CD14-positive monocyte (primary cell): ENCODE data around the gene ART1. TPM values are rescaled to one million over a fixed set of nuclear protein-coding genes. Genes with fewer than 3 reads are reported as not detected.

Experiments
- DNase-seq, 3 donors: peaks; one replicate each; pipeline ENCODE4 v3.0.0-alpha.2; 2011 to 2022
- H2AFZ ChIP-seq: 2 replicates; pipeline ENCODE4 v1.6.0; 2012; ENCODE audit warnings: mild to moderate bottlenecking, low read depth, low read length, inconsistent platforms; ENCODE audit not compliant: insufficient read depth, poor library complexity, severe bottlenecking
- H3K27ac ChIP-seq, 2 donors: 1 replicate in 1 of 2; 2 replicates in 1 of 2; pipeline ENCODE4 v1.5.1; 2012 to 2013; ENCODE audit warnings: low read length in 2 of 2, control low read depth in 1 of 2, inconsistent platforms in 1 of 2, low read depth in 1 of 2, mild to moderate bottlenecking in 1 of 2
- H3K27me3 ChIP-seq, 2 donors: one replicate each; pipeline versions ENCODE4 v1.6.0 to v1.6.1; 2011 to 2013; ENCODE audit warnings: low read length in 2 of 2; ENCODE audit not compliant: control insufficient read depth in 2 of 2, insufficient read depth in 2 of 2
- H3K36me3 ChIP-seq, 2 donors: replicated peaks in 1 of 2; 1 replicate in 1 of 2; 2 replicates in 1 of 2; pipeline versions ENCODE4 v1.5.1 to v1.6.1; 2012 to 2013; ENCODE audit warnings: low read length in 2 of 2, control low read depth in 1 of 2, inconsistent platforms in 1 of 2, mild to moderate bottlenecking in 1 of 2; ENCODE audit not compliant: insufficient read depth in 2 of 2, control insufficient read depth in 1 of 2
- H3K4me1 ChIP-seq, 2 donors: 1 replicate in 1 of 2; 2 replicates in 1 of 2; pipeline versions ENCODE4 v1.5.1 to v1.6.1; 2012 to 2013; ENCODE audit warnings: low read length in 2 of 2, control low read depth in 1 of 2, inconsistent platforms in 1 of 2, mild to moderate bottlenecking in 1 of 2, moderate library complexity in 1 of 2; ENCODE audit not compliant: insufficient read depth in 2 of 2, control insufficient read depth in 1 of 2
- H3K4me2 ChIP-seq: replicated peaks from 2 replicates; pipeline ENCODE3; 2012; ENCODE audit warnings: low read length, moderate library complexity, mild to moderate bottlenecking; ENCODE audit not compliant: poor library complexity, severe bottlenecking; ENCODE audit errors: extremely low read depth
- H3K4me3 ChIP-seq, 3 experiments: fragments of 200-600 bp in 1 of 3; sonication (generic) in 1 of 3; replicated peaks in 1 of 3; 1 replicate in 2 of 3; 2 replicates in 1 of 3; pipeline ENCODE4 v1.5.1; 2011 to 2013; ENCODE audit warnings: low read length in 3 of 3, mild to moderate bottlenecking in 3 of 3, control low read depth in 2 of 3, low read depth in 2 of 3, inconsistent platforms in 1 of 3, moderate library complexity in 1 of 3
- H3K79me2 ChIP-seq: 2 replicates; pipeline ENCODE4 v1.6.0; 2012; ENCODE audit warnings: mild to moderate bottlenecking, control low read depth, inconsistent platforms, low read length, moderate library complexity; ENCODE audit not compliant: insufficient read depth
- H3K9ac ChIP-seq: 2 replicates; pipeline ENCODE4 v1.6.0; 2017; ENCODE audit warnings: low read length, mild to moderate bottlenecking; ENCODE audit not compliant: insufficient read depth, poor library complexity, severe bottlenecking
- H3K9me3 ChIP-seq, 2 donors: replicated peaks in 1 of 2; 1 replicate in 1 of 2; 2 replicates in 1 of 2; pipeline versions ENCODE4 v1.5.1 to v1.6.1; 2012 to 2013; ENCODE audit warnings: low read length in 2 of 2, control low read depth in 1 of 2; ENCODE audit not compliant: control insufficient read depth in 1 of 2, insufficient read depth in 1 of 2
- H4K20me1 ChIP-seq: 2 replicates; pipeline ENCODE4 v1.6.0; 2012; ENCODE audit warnings: mild to moderate bottlenecking, low read length, control low read depth, moderate library complexity; ENCODE audit not compliant: insufficient read depth
- H3K27ac Mint-ChIP-seq, 7 donors: one replicate each; pipeline ENCODE4 v1.8.0; 2020; ENCODE audit warnings: mild to moderate bottlenecking in 7 of 7, mixed read lengths in 7 of 7, moderate library complexity in 6 of 7, inconsistent platforms in 2 of 7
- H3K27me3 Mint-ChIP-seq, 3 donors: one replicate each; pipeline ENCODE4 v1.8.0; 2021 to 2022; ENCODE audit warnings: low read depth in 3 of 3, mild to moderate bottlenecking in 3 of 3, mixed read lengths in 3 of 3, moderate library complexity in 3 of 3, inconsistent platforms in 1 of 3
- H3K36me3 Mint-ChIP-seq, 2 donors: one replicate each; pipeline ENCODE4 v1.8.0; 2020; ENCODE audit warnings: mixed read lengths in 2 of 2, inconsistent platforms in 1 of 2, mild to moderate bottlenecking in 1 of 2
- H3K4me1 Mint-ChIP-seq: one replicate; pipeline ENCODE4 v1.8.0; 2020; ENCODE audit warnings: mild to moderate bottlenecking, mixed read lengths
- H3K4me3 Mint-ChIP-seq, 2 donors: one replicate each; pipeline ENCODE4 v1.8.0; 2020; ENCODE audit warnings: mild to moderate bottlenecking in 2 of 2, mixed read lengths in 2 of 2, moderate library complexity in 1 of 2
- H3K9me3 Mint-ChIP-seq, 7 donors: one replicate each; pipeline ENCODE4 v1.8.0; 2020 to 2022; ENCODE audit warnings: mixed read lengths in 7 of 7, mild to moderate bottlenecking in 6 of 7, moderate library complexity in 6 of 7, inconsistent platforms in 2 of 7
- CTCF ChIP-seq: fragments of 200-600 bp; IDR thresholded peaks from one replicate; pipeline ENCODE4 v1.8.0; 2022; ENCODE audit warnings: antibody characterized with exemption, mild to moderate bottlenecking
- WGBS: methylation state at CpG from one replicate; pipeline ENCODE4 v1.1.5; 2013; ENCODE audit warnings: missing lambda C conversion rate; ENCODE audit not compliant: insufficient coverage; 5-methylcytosine and 5-hydroxymethylcytosine counted together
- intact Hi-C, 2 donors: fragments of 100-400 bp; cut with micrococcal nuclease; formaldehyde crosslinking; loops; one replicate each; pipeline versions ENCODE4 v1.15.0 to v1.15.1; 2023
- polyA plus RNA-seq, 3 donors: library from polyadenylated mRNA; depleted of rRNA in 1 of 3; unstranded in 2 of 3; stranded (reverse) in 1 of 3; fragments of 300-500 nt in 2 of 3; fragments of >200 nt in 1 of 3; fragmentation: Illumina TruSeq in 2 of 3; gene quantifications; 1 replicate in 2 of 3; 2 replicates in 1 of 3; pipeline ENCODE4 v1.2.3, GENCODE V29; 2012 to 2021

The ART1 gene
- polyA plus RNA-seq, 3 donors = not detected

GRCh38 chr11:3666023-3666530 is 21.1 kb downstream of the ART1 start:
- DNase-seq = no peak
- Histone ChIP-seq H3K4me1 (peaks cover 0 to 7% of the 10 kb centered on the region in 2 donors), H4K20me1 (no peaks in the 10 kb centered on the region), H3K4me3 (no peak overlapping the region), H3K27ac (no peak overlapping the region), H3K4me2 (no peak overlapping the region), H3K27me3 (no peaks in the 10 kb centered on the region), H3K36me3 (peaks cover 40 to 73% of the 10 kb centered on the region in 2 donors), H3K79me2 (no peaks in the 10 kb centered on the region), H3K9me3 (no peaks in the 10 kb centered on the region), H3K9ac (no peak overlapping the region), H2AFZ (no peak overlapping the region)
- H3K27me3 Mint-ChIP-seq = peaks cover 0 to 4% (median 0%) of the 10 kb centered on the region in 3 donors
- H3K4me1 Mint-ChIP-seq = peaks cover 6% of the 10 kb centered on the region
- peaks cover 0 to 3% (median 0%) of the 10 kb centered on the region in 7 donors for H3K9me3 Mint-ChIP-seq
- H3K27ac Mint-ChIP-seq = peak overlapping the region in 3 of 7 donors; percentile 55 to 83 (median 73)
- no peak for TF ChIP-seq CTCF
- H3K36me3 Mint-ChIP-seq = peaks cover 62 to 67% of the 10 kb centered on the region in 2 donors
- no peak overlapping the region for H3K4me3 Mint-ChIP-seq
- intact Hi-C loops = no loop called here
- WGBS = 85% methylated on average over 14 of the region's 17 CpGs

- DNase-seq = no peak
- H3K79me2 ChIP-seq = no peaks in the 10 kb centered on the region
- peaks cover 44 to 86% of the 10 kb centered on the region in 2 donors for H3K36me3 ChIP-seq
- Mint-ChIP-seq H3K4me1 (peaks cover 6% of the 10 kb centered on the region), H3K27ac (no peak overlapping the region), H3K9me3 (peaks cover 0 to 3% (median 0%) of the 10 kb centered on the region in 7 donors), H3K36me3 (peaks cover 72 to 80% of the 10 kb centered on the region in 2 donors), H3K4me3 (no peak overlapping the region), H3K27me3 (peaks cover 0 to 6% (median 0%) of the 10 kb centered on the region in 3 donors)
- no peak overlapping the region for H2AFZ ChIP-seq
- TF ChIP-seq CTCF = no peak
- no peak overlapping the region for H3K4me2 ChIP-seq
- 98% methylated on average over 79 of the region's 89 CpGs for WGBS
- no peaks in the 10 kb centered on the region for H3K27me3 ChIP-seq
- peaks cover 0 to 7% of the 10 kb centered on the region in 2 donors for H3K4me1 ChIP-seq
- no peak overlapping the region for H3K9ac ChIP-seq
- H3K4me3 ChIP-seq = no peak overlapping the region
- H3K9me3 ChIP-seq = no peaks in the 10 kb centered on the region
- H4K20me1 ChIP-seq = no peaks in the 10 kb centered on the region
- intact Hi-C loops = no loop called here
- H3K27ac ChIP-seq = no peak overlapping the region
These were observed 22.5 kb downstream of the ART1 start for GRCh38 chr11:3667149-3668035.
